NB4 (cell line): ENCODE measurements around the gene ATXN7L1.

ENCODE experiments used
- CTCF ChIP-seq: IDR thresholded peaks from one replicate; pipeline ENCODE4 v1.5.1; 2012; ENCODE audit warnings: low read depth, low read length
- POLR2A ChIP-seq: IDR thresholded peaks from 2 replicates; pipeline ENCODE4 v1.6.1; 2011; ENCODE audit warnings: mild to moderate bottlenecking; ENCODE audit not compliant: insufficient read length; ENCODE audit errors: extremely low read depth
- TF ChIP-seq, protein P1 (sequence below): IDR thresholded peaks from 2 replicates; pipeline ENCODE4 v1.6.1; 2011; ENCODE audit warnings: low read depth, low read length

GRCh38 chr7:105618016-105618296 is 258.4 kb downstream of the ATXN7L1 start:
- TF ChIP-seq CTCF (no peak), POLR2A (no peak)
- TF ChIP-seq, protein P1, sequence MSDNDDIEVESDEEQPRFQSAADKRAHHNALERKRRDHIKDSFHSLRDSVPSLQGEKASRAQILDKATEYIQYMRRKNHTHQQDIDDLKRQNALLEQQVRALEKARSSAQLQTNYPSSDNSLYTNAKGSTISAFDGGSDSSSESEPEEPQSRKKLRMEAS = no peak
